T47D (cell line): ENCODE data around the gene LRRC25.
A peak's percentile ranks its signal among the peaks of the same experiment; 100 is the strongest.

Experiments
- DNase-seq, 2 experiments: peaks; one replicate each; pipeline versions ENCODE4 v3.0.0 to v3.0.0-alpha.2; 2011 to 2012; ENCODE audit warnings: low read depth in 1 of 2, low spot score in 1 of 2
- JUND ChIP-seq: IDR thresholded peaks from 2 replicates; pipeline ENCODE4 v1.6.1; 2012; ENCODE audit warnings: low read depth
- in situ Hi-C: cut with HindIII; loops from 2 replicates; pipeline ENCODE4 v1.10.0; 2016; ENCODE audit warnings: low sequenced_read_pairs, low pct_unique_long_range_greater_than_20kb

The LRRC25 gene

GRCh38 chr19:18397242-18398202 lies at the start of gene LRRC25:
TSS of gene LRRC25 (minus strand) at chr19:18397622. CDS start at chr19:18396963, 659 bp downstream.
- no peak for TF ChIP-seq JUND
- in situ Hi-C loops: no loop called here
- no peak for DNase-seq

GRCh38 chr19:18446811-18447359 lies 49.5 kb upstream of the LRRC25 start:
- peak; percentile 71 to 93 for DNase-seq

GRCh38 chr19:18446145-18446810 lies 48.9 kb upstream of the LRRC25 start:
- DNase-seq: peak in 1 of 2 experiments; percentile 77
- TF ChIP-seq JUND: no peak
- in situ Hi-C loops: no loop called here

More at GRCh38 chr19:18446811-18447359, 49.5 kb upstream of the LRRC25 start:
- in situ Hi-C loops: no loop called here
- no peak for TF ChIP-seq JUND

GRCh38 chr19:18445262-18445948 lies 48.0 kb upstream of the LRRC25 start:
- no peak for TF ChIP-seq JUND
- no peak for DNase-seq
- in situ Hi-C loops: no loop called here

GRCh38 chr19:18444513-18444912 lies 47.1 kb upstream of the LRRC25 start:
- DNase-seq: no peak
- in situ Hi-C loops: no loop called here
- no peak for TF ChIP-seq JUND

GRCh38 chr19:18443831-18444230 lies 46.4 kb upstream of the LRRC25 start:
- no peak for DNase-seq
- no peak for TF ChIP-seq JUND
- in situ Hi-C loops: no loop called here

- TF ChIP-seq JUND: no peak
Observed at GRCh38 chr19:18443406-18443805, 46.0 kb upstream of the LRRC25 start.

GRCh38 chr19:18442941-18443340 lies 45.5 kb upstream of the LRRC25 start:
- DNase-seq: no peak
- no peak for TF ChIP-seq JUND
- in situ Hi-C loops: no loop called here

More at GRCh38 chr19:18443406-18443805, 46.0 kb upstream of the LRRC25 start:
- in situ Hi-C loops: no loop called here
- no peak for DNase-seq

- TF ChIP-seq JUND: no peak
- in situ Hi-C loops: no loop called here
- DNase-seq: no peak
Observed at GRCh38 chr19:18441804-18442788, 44.7 kb upstream of the LRRC25 start.

- in situ Hi-C loops: no loop called here
- no peak for DNase-seq
- no peak for TF ChIP-seq JUND
Observed at GRCh38 chr19:18440936-18441803, 43.7 kb upstream of the LRRC25 start.
